K562 (cell line): Measurements from ENCODE around the gene DDX51.

ENCODE experiments used
- SLC30A9 ChIP-seq: fragments of 250-450 bp; sonication (Bioruptor Pico); IDR thresholded peaks from 2 replicates; pipeline ENCODE4 v1.8.0; 2022; ENCODE audit warnings: mild to moderate bottlenecking, moderate library complexity
- XRCC3 ChIP-seq: fragments of 450-650 bp; IDR thresholded peaks from 2 replicates; pipeline ENCODE4 v1.6.1; 2017; ENCODE audit warnings: mild to moderate bottlenecking, moderate library complexity
- TF ChIP-seq, protein P1 (sequence below), 3 experiments: IDR thresholded peaks in 2 of 3; conservative IDR thresholded peaks in 1 of 3; 2 replicates each; pipeline ENCODE4 v1.5.1; 2011 to 2012; ENCODE audit warnings: low read length in 3 of 3, mild to moderate bottlenecking in 3 of 3, control low read depth in 2 of 3, improper control_type of control experiment in 1 of 3, inconsistent platforms in 1 of 3, low read depth in 1 of 3, mixed read lengths in 1 of 3, moderate library complexity in 1 of 3; ENCODE audit not compliant: insufficient read depth in 2 of 3

DNA sequence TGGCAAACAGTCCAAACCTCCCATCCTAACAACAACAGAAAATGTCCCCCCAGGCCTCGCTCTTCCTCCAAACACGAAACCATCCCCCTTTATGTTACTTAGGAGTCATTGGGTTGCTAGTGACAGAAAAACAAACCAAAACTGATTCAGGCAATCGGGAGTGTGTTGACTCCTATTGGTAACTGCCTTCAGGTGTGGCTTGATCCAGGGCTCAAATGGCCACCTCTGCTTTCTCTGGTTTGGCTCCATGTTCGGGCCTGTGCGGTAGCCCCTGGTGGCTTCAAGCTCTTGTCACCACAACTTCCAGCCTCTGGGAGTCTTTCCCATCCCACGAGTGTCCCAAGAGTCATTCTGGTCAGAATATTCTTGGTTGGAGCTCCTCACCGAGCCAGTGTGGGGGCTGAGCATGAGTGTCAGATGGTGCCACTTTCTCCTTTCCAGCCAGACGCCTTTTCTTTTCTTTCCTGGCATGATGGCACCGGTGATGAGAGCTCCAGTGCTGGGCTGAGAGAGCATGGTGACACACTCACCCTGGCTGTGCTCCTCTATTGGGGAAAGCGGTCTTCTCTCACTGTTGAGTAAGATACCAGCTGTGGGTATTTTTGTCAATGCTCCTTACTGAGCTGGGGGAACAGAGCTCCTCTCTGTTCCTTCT lies 38.7 kb upstream of the DDX51 start:
- TF ChIP-seq, protein P1, sequence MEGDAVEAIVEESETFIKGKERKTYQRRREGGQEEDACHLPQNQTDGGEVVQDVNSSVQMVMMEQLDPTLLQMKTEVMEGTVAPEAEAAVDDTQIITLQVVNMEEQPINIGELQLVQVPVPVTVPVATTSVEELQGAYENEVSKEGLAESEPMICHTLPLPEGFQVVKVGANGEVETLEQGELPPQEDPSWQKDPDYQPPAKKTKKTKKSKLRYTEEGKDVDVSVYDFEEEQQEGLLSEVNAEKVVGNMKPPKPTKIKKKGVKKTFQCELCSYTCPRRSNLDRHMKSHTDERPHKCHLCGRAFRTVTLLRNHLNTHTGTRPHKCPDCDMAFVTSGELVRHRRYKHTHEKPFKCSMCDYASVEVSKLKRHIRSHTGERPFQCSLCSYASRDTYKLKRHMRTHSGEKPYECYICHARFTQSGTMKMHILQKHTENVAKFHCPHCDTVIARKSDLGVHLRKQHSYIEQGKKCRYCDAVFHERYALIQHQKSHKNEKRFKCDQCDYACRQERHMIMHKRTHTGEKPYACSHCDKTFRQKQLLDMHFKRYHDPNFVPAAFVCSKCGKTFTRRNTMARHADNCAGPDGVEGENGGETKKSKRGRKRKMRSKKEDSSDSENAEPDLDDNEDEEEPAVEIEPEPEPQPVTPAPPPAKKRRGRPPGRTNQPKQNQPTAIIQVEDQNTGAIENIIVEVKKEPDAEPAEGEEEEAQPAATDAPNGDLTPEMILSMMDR (IDR thresholded peaks at IDR 0.05 in 2 of 3, conservative IDR thresholded peaks at IDR 0.05 in 1 of 3; ENCODE audit: insufficient read depth in 2 of 3, low read depth in 1 of 3, low read length in 3 of 3), result no peak
- no peak for TF ChIP-seq XRCC3
- TF ChIP-seq SLC30A9, result no peak
